LNCaP clone FGC (cell line): Measurements from ENCODE around the gene TRPC4.

Source experiments
- DNase-seq: peaks from one replicate; pipeline ENCODE4 v3.0.0-alpha.2; 2011; ENCODE audit warnings: low read depth
- H3K4me3 ChIP-seq: 2 replicates; pipeline ENCODE4 v1.5.1; 2011; ENCODE audit warnings: mild to moderate bottlenecking, low read depth, low read length, control low read depth
- TF ChIP-seq, protein P1 (sequence below): IDR thresholded peaks from 2 replicates; pipeline ENCODE4 v1.5.1; 2012; ENCODE audit warnings: mild to moderate bottlenecking; ENCODE audit not compliant: control insufficient read depth, insufficient read depth; ENCODE audit errors: extremely low read depth

TRPC4 gene

DNA sequence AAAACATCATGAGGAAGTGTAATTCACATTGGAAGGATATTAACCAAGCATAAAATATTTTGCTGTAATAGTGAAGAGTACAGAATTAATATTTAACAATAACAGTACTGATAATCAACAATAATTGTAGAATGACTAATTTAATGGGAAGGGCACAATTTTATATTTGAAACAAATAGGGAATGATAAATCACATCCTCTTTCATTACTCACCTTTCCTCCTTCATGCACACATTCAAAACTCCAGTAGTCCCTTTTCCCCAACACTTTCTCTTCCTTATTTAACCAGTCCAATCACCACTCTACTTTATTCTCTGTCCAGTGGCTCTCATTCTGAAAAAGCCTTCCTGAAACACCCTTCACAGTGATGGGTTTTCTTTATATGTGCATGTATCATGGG, 160.3 kb downstream of the TRPC4 start:
- no peak for DNase-seq
- no peak overlapping the region for H3K4me3 ChIP-seq

DNA sequence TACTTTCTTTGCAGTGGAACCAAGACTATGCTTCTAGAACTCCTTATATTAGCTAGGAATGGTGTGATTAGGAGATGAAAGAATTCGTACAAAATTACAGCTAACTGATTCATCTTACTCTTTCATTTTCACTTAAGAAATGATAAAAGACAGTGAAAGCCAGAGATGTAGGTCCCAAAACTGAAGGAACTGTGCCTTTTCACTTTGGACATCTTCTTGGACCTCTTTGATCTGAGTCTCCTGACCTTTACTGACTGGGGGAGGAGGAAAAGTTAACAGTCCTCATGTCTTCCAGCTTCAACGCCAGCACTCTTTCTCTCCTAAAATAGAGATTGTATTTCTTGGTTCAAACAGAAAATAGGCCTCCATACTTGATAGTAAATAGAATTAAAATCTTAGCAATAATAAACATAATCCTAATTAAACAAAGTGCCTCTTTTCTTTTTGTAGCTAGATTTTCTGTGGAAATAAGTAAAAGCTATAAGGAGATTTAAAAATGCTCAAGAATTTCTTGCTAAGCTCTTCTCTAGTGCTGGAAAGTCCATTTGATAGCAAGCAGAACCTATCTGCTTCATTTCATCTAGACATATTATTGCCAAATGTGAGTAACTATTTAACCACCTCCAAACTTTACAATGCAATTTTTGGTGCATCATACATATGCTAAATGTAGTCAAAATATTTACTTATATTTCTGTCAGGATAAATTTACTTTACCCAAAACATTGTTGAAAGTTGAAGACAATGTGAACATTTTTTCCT, 161.7 kb downstream of the TRPC4 start:
- H3K4me3 ChIP-seq, result no peak overlapping the region
- TF ChIP-seq, protein P1, sequence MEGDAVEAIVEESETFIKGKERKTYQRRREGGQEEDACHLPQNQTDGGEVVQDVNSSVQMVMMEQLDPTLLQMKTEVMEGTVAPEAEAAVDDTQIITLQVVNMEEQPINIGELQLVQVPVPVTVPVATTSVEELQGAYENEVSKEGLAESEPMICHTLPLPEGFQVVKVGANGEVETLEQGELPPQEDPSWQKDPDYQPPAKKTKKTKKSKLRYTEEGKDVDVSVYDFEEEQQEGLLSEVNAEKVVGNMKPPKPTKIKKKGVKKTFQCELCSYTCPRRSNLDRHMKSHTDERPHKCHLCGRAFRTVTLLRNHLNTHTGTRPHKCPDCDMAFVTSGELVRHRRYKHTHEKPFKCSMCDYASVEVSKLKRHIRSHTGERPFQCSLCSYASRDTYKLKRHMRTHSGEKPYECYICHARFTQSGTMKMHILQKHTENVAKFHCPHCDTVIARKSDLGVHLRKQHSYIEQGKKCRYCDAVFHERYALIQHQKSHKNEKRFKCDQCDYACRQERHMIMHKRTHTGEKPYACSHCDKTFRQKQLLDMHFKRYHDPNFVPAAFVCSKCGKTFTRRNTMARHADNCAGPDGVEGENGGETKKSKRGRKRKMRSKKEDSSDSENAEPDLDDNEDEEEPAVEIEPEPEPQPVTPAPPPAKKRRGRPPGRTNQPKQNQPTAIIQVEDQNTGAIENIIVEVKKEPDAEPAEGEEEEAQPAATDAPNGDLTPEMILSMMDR, result no peak
- no peak for DNase-seq

More for the DNA sequence above, 160.3 kb downstream of the TRPC4 start:
- TF ChIP-seq, protein P1, result no peak

DNA sequence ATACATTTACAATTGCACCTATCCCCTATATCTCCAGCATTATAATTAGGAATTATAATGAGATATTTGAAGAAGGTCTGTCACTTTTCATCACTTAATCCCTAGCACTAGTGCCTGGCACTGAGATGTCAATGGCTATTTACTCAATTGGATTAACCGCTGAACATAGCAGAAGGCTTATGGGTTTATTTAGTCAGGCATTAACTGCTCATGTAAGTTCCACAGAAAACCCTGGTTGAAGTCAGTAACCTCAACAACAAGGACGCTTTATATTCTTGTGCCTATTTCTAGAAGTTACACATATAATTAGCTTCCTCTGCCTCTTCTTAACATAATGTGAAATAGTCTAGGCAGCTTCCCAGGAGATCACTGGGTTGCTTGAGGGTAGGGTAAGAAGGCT, 163.5 kb downstream of the TRPC4 start:
- no peak overlapping the region for H3K4me3 ChIP-seq
- DNase-seq, result no peak
- TF ChIP-seq, protein P1, result no peak

DNA sequence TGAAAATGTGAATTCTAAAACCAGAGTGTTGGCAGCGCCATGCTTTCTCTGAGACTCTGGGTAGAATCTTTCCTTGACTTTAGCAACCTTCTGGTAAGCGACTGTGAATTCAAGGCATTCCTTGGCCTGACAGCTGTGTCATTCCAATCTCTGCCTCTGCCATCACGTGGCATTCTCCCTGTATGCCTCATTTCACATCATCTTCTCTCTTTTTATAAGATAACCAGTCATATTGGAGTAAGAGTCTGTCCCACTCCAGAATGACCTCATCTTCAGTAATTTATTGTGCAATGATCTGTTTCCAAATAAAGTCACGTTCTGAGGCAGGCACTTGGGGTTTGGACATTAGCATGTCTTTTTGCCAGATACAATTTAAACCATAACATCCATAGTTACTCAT, 167.6 kb downstream of the TRPC4 start:
- no peak overlapping the region for H3K4me3 ChIP-seq
- TF ChIP-seq, protein P1, result no peak
- no peak for DNase-seq

DNA sequence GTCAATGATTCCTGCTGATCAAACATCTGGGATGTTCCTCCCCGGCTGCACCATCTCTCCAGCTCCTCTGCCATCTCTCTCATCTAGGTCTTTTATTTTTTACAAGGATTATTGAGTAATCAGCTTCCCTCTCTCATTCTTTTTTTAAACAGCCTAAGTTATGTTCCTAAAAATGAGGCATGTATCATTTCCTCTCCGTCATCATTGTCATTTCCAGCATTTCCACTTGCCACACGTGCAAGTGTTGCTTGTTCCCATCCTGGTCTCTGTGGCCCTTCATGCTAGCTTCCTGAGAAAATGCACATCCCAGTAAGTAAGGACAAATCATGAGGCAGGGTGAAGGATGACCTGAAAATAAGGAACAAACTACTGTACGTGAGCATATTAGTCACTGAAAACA, 168.3 kb downstream of the TRPC4 start:
- no peak for DNase-seq
- TF ChIP-seq, protein P1, result no peak
- no peak overlapping the region for H3K4me3 ChIP-seq

DNA sequence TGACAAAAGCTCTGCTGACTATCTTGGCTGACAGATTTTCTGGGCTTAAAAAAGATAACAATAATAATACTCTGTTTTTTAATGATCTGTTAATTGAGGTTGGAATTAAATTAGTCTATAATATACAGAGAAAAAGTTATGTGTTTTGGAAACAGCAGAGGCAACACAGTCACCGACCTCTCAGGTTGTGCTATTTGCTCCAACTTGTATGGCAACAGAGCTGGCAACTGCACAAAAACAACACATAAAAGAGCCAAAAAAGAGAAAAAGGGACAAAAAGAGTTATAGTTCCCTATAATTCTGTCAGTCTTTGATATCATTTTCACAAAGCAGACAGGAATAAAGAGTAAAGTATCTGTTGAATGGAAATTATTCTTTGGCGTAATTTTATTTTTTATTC, 168.7 kb downstream of the TRPC4 start:
- no peak for DNase-seq
- TF ChIP-seq, protein P1, result no peak
- no peak overlapping the region for H3K4me3 ChIP-seq

DNA sequence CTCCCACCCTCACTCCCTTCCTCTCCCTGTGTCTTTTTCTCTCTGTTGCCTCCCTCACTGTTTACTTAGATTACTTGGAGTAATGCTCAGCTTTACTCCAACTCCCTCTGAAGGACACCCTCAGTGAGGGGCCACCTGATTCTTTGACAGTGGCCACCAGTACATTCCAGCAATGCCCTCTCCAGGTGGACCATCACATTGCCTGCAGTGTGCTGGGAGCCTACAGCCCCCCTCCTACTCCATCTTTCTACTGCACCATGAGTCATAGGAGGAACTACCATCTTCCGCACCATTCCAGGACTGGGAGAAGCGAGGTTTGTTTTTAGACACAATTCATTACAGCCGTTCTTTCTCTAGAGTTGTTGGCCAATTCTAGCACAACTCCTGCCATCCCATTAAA, 174.4 kb downstream of the TRPC4 start:
- TF ChIP-seq, protein P1, result no peak

More for the DNA sequence above, 174.4 kb downstream of the TRPC4 start:
- no peak overlapping the region for H3K4me3 ChIP-seq
- DNase-seq, result no peak
